Esophagus muscularis mucosa (tissue), 4 donors: Measurements from ENCODE around the gene RPS6KC1. TPM values are rescaled to one million over a fixed set of nuclear protein-coding genes. Genes with fewer than 3 reads are reported as not detected.

Experiments used
- DNase-seq: peaks from one replicate; pipeline ENCODE4 v3.0.0-alpha.2; 2017; ENCODE audit errors: extremely low spot score
- H3K27ac ChIP-seq, 4 donors: fragments of 200-600 bp; sonication (generic); replicated peaks in 1 of 4; 1 replicate in 3 of 4; 2 replicates in 1 of 4; pipeline ENCODE4 v1.5.1; 2016 to 2019; ENCODE audit warnings: mild to moderate bottlenecking in 1 of 4
- H3K27me3 ChIP-seq, 4 donors: fragments of 200-600 bp; sonication (generic); one replicate each; pipeline versions ENCODE4 v1.5.1 to v1.6.0; 2016 to 2019
- H3K36me3 ChIP-seq, 4 donors: fragments of 200-600 bp; sonication (generic); one replicate each; pipeline ENCODE4 v1.5.1; 2016 to 2019
- H3K4me1 ChIP-seq, 4 donors: fragments of 200-600 bp; sonication (generic); one replicate each; pipeline ENCODE4 v1.5.1; 2016 to 2019
- H3K4me3 ChIP-seq, 4 donors: fragments of 200-600 bp; sonication (generic); 1 replicate in 2 of 4; 2 replicates in 2 of 4; pipeline ENCODE4 v1.5.1; 2016 to 2019; ENCODE audit warnings: mild to moderate bottlenecking in 4 of 4, moderate library complexity in 1 of 4
- H3K9me3 ChIP-seq, 4 donors: fragments of 200-600 bp; sonication (generic); 1 replicate in 3 of 4; 2 replicates in 1 of 4; pipeline ENCODE4 v1.5.1; 2016 to 2019
- CTCF ChIP-seq, 3 experiments: fragments of 200-600 bp in 2 of 3; fragments of 450-650 bp in 1 of 3; sonication (generic) in 2 of 3; IDR thresholded peaks; one replicate each; pipeline ENCODE4 v1.5.1; 2017 to 2019; ENCODE audit warnings: antibody characterized with exemption in 3 of 3, mild to moderate bottlenecking in 2 of 3, moderate library complexity in 1 of 3
- EP300 ChIP-seq: sonication (generic); formaldehyde crosslinking; IDR thresholded peaks from one replicate; pipeline ENCODE4 v1.6.1; 2017; ENCODE audit warnings: antibody characterized with exemption
- POLR2A ChIP-seq: fragments of 450-650 bp; IDR thresholded peaks from one replicate; pipeline ENCODE4 v1.6.1; 2017; ENCODE audit warnings: antibody characterized with exemption, moderate library complexity, mild to moderate bottlenecking, low read depth
- POLR2AphosphoS5 ChIP-seq, 2 donors: sonication (generic); formaldehyde crosslinking; IDR thresholded peaks; one replicate each; pipeline ENCODE4 v1.6.1; 2017; ENCODE audit warnings: antibody characterized with exemption in 2 of 2
- WGBS: methylation state at CpG from one replicate; pipeline ENCODE4 v1.1.5; 2018; 5-methylcytosine and 5-hydroxymethylcytosine counted together
- intact Hi-C: fragments of 100-400 bp; cut with DNase I; formaldehyde crosslinking; loops from one replicate; pipeline ENCODE4 v1.15.1; 2023
- total RNA-seq, 4 donors: library from RNA; depleted of rRNA; stranded (reverse); fragments of >200 nt; gene quantifications; one replicate each; pipeline versions ENCODE4 v1.1.0 to v1.2.1, GENCODE V29; 2016

RPS6KC1 gene
- total RNA-seq, 4 donors from 2014 or later: 21.0 to 26.8 (median 23.8) TPM

- WGBS: 91% methylated on average over 1 of the region's 1 CpG
- intact Hi-C loops: no loop called here
- Histone ChIP-seq H3K4me3 (no peak overlapping the region), H3K36me3 (peaks cover 0 to 15% (median 2%) of the 10 kb centered on the region in 4 donors), H3K9me3 (peaks cover 0 to 11% (median 9%) of the 10 kb centered on the region in 4 donors), H3K27ac (no peak overlapping the region), H3K27me3 (no peaks in the 10 kb centered on the region), H3K4me1 (no peaks in the 10 kb centered on the region)
- no peak for DNase-seq
- no peak for TF ChIP-seq EP300
- TF ChIP-seq POLR2A: no peak
- TF ChIP-seq CTCF (IDR thresholded peaks at IDR 0.05): no peak
- TF ChIP-seq POLR2AphosphoS5 (IDR thresholded peaks at IDR 0.05): no peak
Measured at GRCh38 chr1:213180833-213181232, 129.8 kb downstream of the RPS6KC1 start.

GRCh38 chr1:213183036-213183672, 132.1 kb downstream of the RPS6KC1 start:
- TF ChIP-seq CTCF (IDR thresholded peaks at IDR 0.05) (no peak), POLR2AphosphoS5 (IDR thresholded peaks at IDR 0.05) (no peak), EP300 (no peak), POLR2A (no peak)
- WGBS: 95% methylated on average over 3 of the region's 3 CpGs

GRCh38 chr1:213186168-213186567, 135.1 kb downstream of the RPS6KC1 start:
- WGBS: 98% methylated on average over 2 of the region's 2 CpGs
- Histone ChIP-seq H3K4me3 (no peak overlapping the region), H3K4me1 (no peaks in the 10 kb centered on the region), H3K27me3 (no peaks in the 10 kb centered on the region), H3K9me3 (peaks cover 0 to 38% (median 25%) of the 10 kb centered on the region in 4 donors), H3K36me3 (peaks cover 0 to 4% (median 0%) of the 10 kb centered on the region in 4 donors), H3K27ac (no peak overlapping the region)
- intact Hi-C loops: no loop called here
- TF ChIP-seq EP300 (no peak), POLR2AphosphoS5 (IDR thresholded peaks at IDR 0.05) (no peak), POLR2A (no peak), CTCF (IDR thresholded peaks at IDR 0.05) (no peak)
- DNase-seq: no peak

More at GRCh38 chr1:213183036-213183672, 132.1 kb downstream of the RPS6KC1 start:
- Histone ChIP-seq H3K36me3 (peaks cover 0 to 7% (median 0%) of the 10 kb centered on the region in 4 donors), H3K9me3 (peaks cover 0 to 24% (median 18%) of the 10 kb centered on the region in 4 donors), H3K27ac (no peak overlapping the region), H3K4me1 (no peaks in the 10 kb centered on the region), H3K4me3 (no peak overlapping the region), H3K27me3 (no peaks in the 10 kb centered on the region)
- DNase-seq: no peak
- intact Hi-C loops: no loop called here

- peaks cover 0 to 15% (median 7%) of the 10 kb centered on the region in 4 donors for H3K9me3 ChIP-seq
- H3K36me3 ChIP-seq: peaks cover 0 to 8% (median 0%) of the 10 kb centered on the region in 4 donors
- TF ChIP-seq EP300 (no peak), POLR2AphosphoS5 (IDR thresholded peaks at IDR 0.05) (no peak), CTCF (IDR thresholded peaks at IDR 0.05) (no peak), POLR2A (no peak)
- 80% methylated on average over 1 of the region's 1 CpG for WGBS
- H3K4me3 ChIP-seq: no peak overlapping the region
- no peaks in the 10 kb centered on the region for H3K27me3 ChIP-seq
- no peak overlapping the region for H3K27ac ChIP-seq
- intact Hi-C loops: no loop called here
- H3K4me1 ChIP-seq: no peaks in the 10 kb centered on the region
- DNase-seq: no peak
Measured at GRCh38 chr1:213192026-213192425, 141.0 kb downstream of the RPS6KC1 start.

- intact Hi-C loops: no loop called here
- Histone ChIP-seq H3K4me1 (no peaks in the 10 kb centered on the region), H3K36me3 (peaks cover 0 to 15% (median 3%) of the 10 kb centered on the region in 4 donors), H3K27ac (no peak overlapping the region), H3K4me3 (no peak overlapping the region), H3K27me3 (no peaks in the 10 kb centered on the region), H3K9me3 (peaks cover 0 to 25% (median 11%) of the 10 kb centered on the region in 4 donors)
- WGBS: 96% methylated on average over 5 of the region's 5 CpGs
- no peak for DNase-seq
- no peak for TF ChIP-seq CTCF (IDR thresholded peaks at IDR 0.05)
- TF ChIP-seq POLR2A: no peak
- TF ChIP-seq EP300: no peak
- TF ChIP-seq POLR2AphosphoS5 (IDR thresholded peaks at IDR 0.05): no peak
Measured at GRCh38 chr1:213194383-213194782, 143.3 kb downstream of the RPS6KC1 start.
